Large intestine (tissue), 3 donors: ENCODE data around the gene ZG16. TPM values are rescaled to one million over a fixed set of nuclear protein-coding genes. Genes with fewer than 3 reads are reported as not detected.
A peak's percentile ranks its signal among the peaks of the same experiment; 100 is the strongest.
"Not testable (repeated sequence)": the region's sequence is repeated elsewhere in the genome, so short reads cannot be mapped to it uniquely, and the experiment has no call there.

Experiments used
- DNase-seq, 2 donors: peaks; one replicate each; pipeline versions ENCODE4 v3.0.0 to v3.0.0-alpha.2; 2013
- H3K27ac ChIP-seq: one replicate; pipeline ENCODE4 v1.5.1; 2013; ENCODE audit warnings: low read length
- H3K27me3 ChIP-seq: 2 replicates; pipeline ENCODE4 v1.6.1; 2013; ENCODE audit warnings: low read length; ENCODE audit not compliant: control insufficient read depth, insufficient read depth
- H3K36me3 ChIP-seq: 2 replicates; pipeline ENCODE4 v1.6.1; 2013; ENCODE audit warnings: low read length; ENCODE audit not compliant: control insufficient read depth, insufficient read depth
- H3K4me1 ChIP-seq: one replicate; pipeline ENCODE4 v1.6.1; 2013; ENCODE audit warnings: low read length; ENCODE audit not compliant: control insufficient read depth, insufficient read depth
- H3K4me3 ChIP-seq: one replicate; pipeline ENCODE4 v1.5.1; 2013; ENCODE audit warnings: low read length
- H3K9me3 ChIP-seq: one replicate; pipeline ENCODE4 v1.6.1; 2013; ENCODE audit warnings: mild to moderate bottlenecking, low read depth, low read length, moderate library complexity; ENCODE audit not compliant: control insufficient read depth
- WGBS: methylation state at CpG from one replicate; pipeline ENCODE4 v1.1.5; 2013; ENCODE audit warnings: low lambda C conversion rate; ENCODE audit not compliant: insufficient coverage; 5-methylcytosine and 5-hydroxymethylcytosine counted together
- polyA plus RNA-seq: library from polyadenylated mRNA; unstranded; fragments of 120-200 nt; gene quantifications from one replicate; pipeline ENCODE4 v1.2.1, GENCODE V29; 2013

ZG16 gene
- polyA plus RNA-seq, 1 donor = 2.2 TPM

DNA sequence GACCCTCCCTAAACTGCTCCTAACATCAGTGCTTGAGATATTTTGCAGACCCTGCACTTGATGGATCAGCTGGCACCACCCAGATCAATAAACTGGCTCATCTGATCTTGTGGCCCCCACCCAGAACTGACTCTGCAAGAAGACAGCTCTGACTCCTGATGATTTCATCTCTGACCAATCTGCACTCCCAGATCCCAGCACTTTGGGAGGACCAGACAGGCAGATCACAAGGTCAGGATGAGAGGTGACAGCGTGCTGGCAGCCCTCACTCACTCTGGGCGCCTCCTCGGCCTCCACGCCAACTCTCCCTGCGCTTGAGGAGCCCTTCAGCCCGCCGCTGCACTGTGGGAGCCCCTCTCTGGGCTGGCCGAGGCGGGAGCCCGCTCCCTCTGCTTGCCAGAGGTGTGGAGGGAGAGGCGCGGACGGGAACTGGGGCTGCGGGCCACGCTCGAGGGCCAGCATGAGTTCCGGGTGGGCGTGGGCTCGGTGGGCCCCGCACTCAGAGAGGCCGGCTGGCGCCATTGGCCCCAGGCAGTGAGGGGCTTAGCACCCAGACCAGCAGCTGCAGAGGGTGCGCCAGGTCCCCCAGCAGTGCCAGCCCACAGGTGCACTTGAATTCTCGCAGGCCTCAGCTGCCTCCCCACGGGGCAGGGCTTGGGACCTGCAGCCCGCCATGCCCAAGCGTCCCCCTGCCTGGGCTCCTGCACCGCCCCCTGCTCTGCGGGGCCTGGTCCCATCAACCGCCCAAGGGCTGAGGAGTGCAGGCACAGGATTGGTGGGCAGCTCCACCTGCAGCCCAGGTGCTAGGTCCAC, 29.9 kb upstream of the ZG16 start:
- no peaks in the 10 kb centered on the region for H3K27me3 ChIP-seq
- peaks cover 12% of the 10 kb centered on the region for H3K9me3 ChIP-seq
- H3K36me3 ChIP-seq = no peaks in the 10 kb centered on the region
- DNase-seq = no peak
- no peaks in the 10 kb centered on the region for H3K4me1 ChIP-seq
- no CpG with 5 or more reads among the region's 30 CpGs for whole genome bisulfite sequencing
- no peak overlapping the region for H3K27ac ChIP-seq
- no peak overlapping the region for H3K4me3 ChIP-seq

DNA sequence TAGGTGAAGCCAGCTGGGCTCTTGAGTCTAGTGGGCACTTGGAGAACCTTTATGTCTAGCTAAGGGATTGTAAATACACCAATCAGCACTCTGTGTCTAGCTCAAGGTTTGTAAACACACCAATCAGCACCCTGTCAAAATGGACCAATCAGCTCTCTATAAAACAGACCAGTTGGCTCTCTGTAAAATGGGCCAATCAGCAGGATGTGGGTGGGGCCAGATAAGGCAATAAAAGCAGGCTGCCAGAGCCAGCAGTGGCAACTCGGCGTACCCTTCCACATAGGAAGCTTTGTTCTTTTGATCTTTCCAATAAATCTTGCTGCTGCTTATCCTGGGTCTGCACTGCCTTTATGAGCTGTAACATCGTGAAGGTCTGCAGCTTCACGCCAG, 29.3 kb upstream of the ZG16 start:
- not testable (repeated sequence) for H3K4me3 ChIP-seq, H3K36me3 ChIP-seq, H3K4me1 ChIP-seq, H3K27ac ChIP-seq, H3K27me3 ChIP-seq, DNase-seq
- H3K9me3 ChIP-seq = peaks cover 12% of the 10 kb centered on the region
- WGBS = no CpG with 5 or more reads among the region's 4 CpGs

DNA sequence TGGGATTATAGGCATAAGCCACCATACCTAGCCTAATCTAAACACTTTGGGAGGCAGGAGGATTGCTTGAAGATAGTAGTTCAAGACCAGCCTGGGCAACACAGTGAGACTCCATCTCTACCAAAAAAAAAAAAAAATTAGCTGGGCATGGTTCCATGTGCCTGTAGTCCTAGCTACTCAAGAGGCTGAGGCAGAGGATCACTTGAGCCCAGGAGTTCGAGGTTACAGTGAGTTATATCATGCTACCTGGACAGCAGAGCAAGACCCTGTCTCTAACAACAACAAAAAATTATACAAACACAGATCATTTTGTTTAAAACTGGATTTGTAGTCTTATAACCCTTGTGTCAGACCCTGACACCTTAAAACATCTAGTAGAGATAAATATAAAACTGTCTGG, 24.5 kb upstream of the ZG16 start:
- Histone ChIP-seq H3K9me3 (peaks cover under 1% of the 10 kb centered on the region), H3K27me3 (no peaks in the 10 kb centered on the region), H3K4me3 (no peak overlapping the region), H3K4me1 (peaks cover 19% of the 10 kb centered on the region), H3K27ac (no peak overlapping the region), H3K36me3 (no peaks in the 10 kb centered on the region)
- no peak for DNase-seq
- no CpG with 5 or more reads among the region's 1 CpG for WGBS

- Histone ChIP-seq H3K4me1 (peaks cover 28% of the 10 kb centered on the region), H3K4me3 (no peak overlapping the region), H3K27me3 (no peaks in the 10 kb centered on the region), H3K36me3 (no peaks in the 10 kb centered on the region), H3K27ac (peak overlapping the region; percentile 55), H3K9me3 (no peaks in the 10 kb centered on the region)
- WGBS = no CpG with 5 or more reads among the region's 1 CpG
- DNase-seq = peak; percentile 56 to 81
Observed at GRCh38 chr16:29756654-29757053, 21.4 kb upstream of the ZG16 start.

GRCh38 chr16:29757086-29757485, 21.0 kb upstream of the ZG16 start:
- Histone ChIP-seq H3K27ac (peak overlapping the region; percentile 55), H3K4me1 (peaks cover 30% of the 10 kb centered on the region)
- WGBS = no CpG with 5 or more reads among the region's 8 CpGs
- not testable (repeated sequence) for H3K36me3 ChIP-seq, H3K27me3 ChIP-seq, DNase-seq, H3K4me3 ChIP-seq, H3K9me3 ChIP-seq

- H3K36me3 ChIP-seq = no peaks in the 10 kb centered on the region
- no peaks in the 10 kb centered on the region for H3K27me3 ChIP-seq
- peak in 1 of 2 donors; percentile 52 for DNase-seq
- H3K4me3 ChIP-seq = no peak overlapping the region
- H3K4me1 ChIP-seq = peaks cover 30% of the 10 kb centered on the region
- 17% methylated on average over 1 of the region's 6 CpGs for WGBS
- no peaks in the 10 kb centered on the region for H3K9me3 ChIP-seq
- peak overlapping the region; percentile 34 for H3K27ac ChIP-seq
Observed at GRCh38 chr16:29757950-29758466, 20.0 kb upstream of the ZG16 start.

DNA sequence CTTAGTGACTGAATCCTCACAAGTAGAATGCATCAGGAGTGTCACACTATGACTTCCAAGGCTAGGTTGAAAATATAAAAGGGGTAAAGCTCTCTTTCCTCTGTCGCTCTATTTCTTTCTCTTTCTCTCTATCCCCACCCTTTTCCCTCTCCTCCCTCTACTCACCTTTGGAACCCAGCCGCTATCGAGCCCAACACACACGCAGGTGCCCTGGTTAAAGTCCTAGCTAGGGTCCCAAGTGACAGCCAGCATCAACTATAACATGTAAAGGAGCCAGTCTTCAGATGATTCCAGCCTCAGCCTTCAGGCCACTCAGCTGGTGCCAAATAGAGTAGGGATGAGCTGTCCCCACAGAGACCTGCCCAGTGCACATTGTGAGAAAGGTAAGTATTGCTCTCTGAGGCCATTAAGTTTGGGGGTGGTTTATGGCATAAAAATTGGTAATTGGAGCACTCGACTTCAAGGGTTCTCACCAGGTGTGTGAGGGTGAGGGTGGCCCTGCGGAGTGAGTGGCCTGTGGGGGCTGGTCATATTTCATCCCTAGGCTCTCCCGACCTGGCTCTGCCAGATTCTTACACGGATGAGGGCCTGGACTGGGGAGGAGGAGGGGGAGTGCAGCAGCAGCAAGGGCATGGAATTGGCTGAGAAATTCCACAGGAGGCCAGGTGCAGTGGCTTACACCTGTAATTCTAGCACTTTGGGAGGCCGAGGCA, 17.3 kb upstream of the ZG16 start:
- H3K4me3 ChIP-seq = peak overlapping the region; percentile 6
- no peaks in the 10 kb centered on the region for H3K9me3 ChIP-seq
- peak overlapping the region; percentile 86 for H3K27ac ChIP-seq

DNA sequence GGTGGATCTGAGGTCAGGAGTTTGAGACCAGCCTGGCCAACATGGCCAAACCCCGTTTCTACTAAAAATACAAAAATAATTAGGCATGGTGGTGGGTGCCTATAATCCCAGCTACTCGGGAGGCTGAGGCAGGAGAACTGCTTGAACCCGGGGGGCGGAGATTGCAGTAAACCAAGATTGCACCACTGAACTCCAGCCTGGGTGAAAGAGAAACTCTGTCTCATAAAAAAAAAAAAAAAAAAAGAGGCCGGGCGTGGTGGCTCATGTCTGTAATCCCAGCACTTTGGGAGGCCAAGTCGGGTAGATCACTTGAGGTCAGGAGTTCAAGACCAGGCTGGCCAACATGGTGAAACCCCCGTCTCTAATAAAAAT, 16.8 kb upstream of the ZG16 start:
- peak in 1 of 2 donors; percentile 70 for DNase-seq
- H3K9me3 ChIP-seq, H3K27me3 ChIP-seq, H3K4me3 ChIP-seq, H3K36me3 ChIP-seq: not testable (repeated sequence)
- Histone ChIP-seq H3K27ac (peak overlapping the region; percentile 86), H3K4me1 (peaks cover 34% of the 10 kb centered on the region)
- no CpG with 5 or more reads among the region's 8 CpGs for WGBS

More for the DNA sequence above, 17.3 kb upstream of the ZG16 start:
- H3K4me1 ChIP-seq = peaks cover 36% of the 10 kb centered on the region
- no peaks in the 10 kb centered on the region for H3K27me3 ChIP-seq
- DNase-seq = peak; percentile 84 to 93
- 29% methylated on average over 1 of the region's 9 CpGs for WGBS
- no peaks in the 10 kb centered on the region for H3K36me3 ChIP-seq

DNA sequence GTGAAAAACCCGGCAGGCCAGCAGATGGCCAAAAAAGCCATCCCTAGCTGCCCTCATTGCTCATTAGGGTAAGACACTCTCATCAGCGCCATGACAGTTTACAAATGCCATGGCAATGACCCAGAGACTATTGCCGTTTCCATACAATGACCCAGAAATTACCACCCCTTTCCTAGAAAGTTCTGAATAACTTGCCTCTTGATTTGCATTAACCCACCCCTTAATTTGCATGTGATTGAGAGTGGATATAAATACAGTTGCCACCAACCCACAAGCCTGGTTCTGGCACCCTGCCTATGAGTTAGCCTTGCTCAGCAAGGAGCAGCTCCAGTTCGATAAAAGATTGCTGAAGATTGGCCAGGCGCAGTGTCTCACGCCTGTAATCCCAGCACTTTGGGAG, 16.2 kb upstream of the ZG16 start:
- no peak for DNase-seq
- WGBS = no CpG with 5 or more reads among the region's 6 CpGs

GRCh38 chr16:29763326-29763725, 14.7 kb upstream of the ZG16 start:
- Histone ChIP-seq H3K36me3 (no peaks in the 10 kb centered on the region), H3K27ac (no peak overlapping the region), H3K4me1 (peaks cover 18% of the 10 kb centered on the region), H3K4me3 (no peak overlapping the region), H3K9me3 (no peaks in the 10 kb centered on the region), H3K27me3 (no peaks in the 10 kb centered on the region)
- DNase-seq = no peak
- no CpG with 5 or more reads among the region's 6 CpGs for WGBS

More for the DNA sequence above, 16.2 kb upstream of the ZG16 start:
- no peaks in the 10 kb centered on the region for H3K36me3 ChIP-seq
- peaks cover 29% of the 10 kb centered on the region for H3K4me1 ChIP-seq
- no peak overlapping the region for H3K4me3 ChIP-seq
- no peaks in the 10 kb centered on the region for H3K27me3 ChIP-seq
- no peaks in the 10 kb centered on the region for H3K9me3 ChIP-seq
- peak overlapping the region; percentile 66 for H3K27ac ChIP-seq
